ENCODE results near the gene CLEC4M.

The CLEC4M gene

DNA sequence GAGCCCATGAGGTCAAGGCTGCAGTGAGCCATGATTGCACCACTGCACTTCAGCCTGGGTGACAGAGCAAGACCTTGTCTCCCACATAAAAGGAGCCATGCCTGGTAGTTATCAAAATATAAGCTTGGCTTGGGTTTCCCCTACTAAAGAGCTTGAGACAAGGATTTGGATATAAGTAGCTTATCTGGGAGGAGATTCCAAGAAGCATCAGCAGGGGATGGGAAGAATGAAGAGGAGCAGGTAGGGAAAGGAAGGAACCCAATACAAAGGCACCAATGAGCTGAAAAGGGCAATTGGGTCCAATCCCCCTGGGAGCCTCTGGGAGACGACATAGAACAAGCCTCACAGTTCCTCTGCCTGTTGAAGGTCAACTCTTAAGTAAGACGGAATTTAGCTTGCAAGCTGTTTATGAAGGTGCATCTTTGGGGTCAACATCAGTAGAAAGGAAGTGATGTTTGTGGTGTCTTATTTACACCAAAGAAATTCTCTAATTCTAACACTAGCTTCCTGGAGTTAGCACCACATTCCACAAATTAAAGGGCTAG lies 23.8 kb upstream of the CLEC4M start:
- peaks cover 14% of the 10 kb centered on the region for H3K27me3 ChIP-seq (ENCODE audit: control insufficient read depth, low read length)

DNA sequence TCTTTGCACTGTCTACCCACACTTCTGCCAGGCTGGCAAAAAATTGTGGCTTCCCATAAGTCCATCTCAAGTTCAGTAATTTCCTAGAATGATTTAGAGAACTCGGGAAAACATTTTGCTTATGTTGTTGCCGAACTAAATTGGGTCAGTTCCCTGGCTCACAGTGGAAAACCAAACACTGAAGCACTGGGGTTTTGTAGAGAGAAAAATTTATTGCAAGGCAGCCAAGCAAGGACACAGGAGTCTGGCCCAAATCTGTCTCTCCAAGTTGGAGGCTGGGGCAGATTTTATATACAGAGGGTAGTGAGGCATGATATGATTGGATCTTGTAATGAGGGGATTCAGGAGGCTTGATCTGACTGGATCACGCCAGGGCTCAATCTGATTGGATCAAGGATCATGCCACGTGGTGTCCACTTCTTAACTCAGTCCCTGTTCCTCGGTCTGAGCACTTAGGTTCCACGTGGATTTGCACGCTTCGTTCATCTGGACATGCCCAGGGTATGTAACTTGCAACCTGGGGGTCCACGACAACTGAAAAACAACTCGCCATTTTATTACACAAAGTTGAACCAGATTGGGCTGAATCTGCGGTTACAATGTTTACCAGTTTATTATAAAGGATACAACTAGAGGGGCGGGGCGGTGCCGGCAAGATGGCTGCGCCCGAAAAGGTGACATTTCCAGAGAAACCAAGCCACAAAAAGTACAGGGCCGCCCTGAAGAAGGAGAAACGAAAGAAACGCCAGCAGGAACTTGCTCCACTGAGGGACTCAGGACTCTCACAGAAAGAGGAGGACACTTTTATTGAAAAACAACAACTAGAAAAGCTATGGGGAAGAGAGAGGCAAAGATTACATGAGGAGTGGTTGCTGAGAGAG lies 23.0 kb upstream of the CLEC4M start:
- Histone ChIP-seq H4K20me1 (ENCODE audit: control insufficient read depth, insufficient read depth, low read depth, low read length) (no peaks in the 10 kb centered on the region), H3K4me1 (ENCODE audit: control insufficient read depth, low read length) (no peaks in the 10 kb centered on the region), H3K79me2 (ENCODE audit: control insufficient read depth, low read length) (no peaks in the 10 kb centered on the region), H3K36me3 (ENCODE audit: control insufficient read depth, low read length) (no peaks in the 10 kb centered on the region), H3F3A (ENCODE audit: control insufficient read depth, insufficient read depth) (no peaks in the 10 kb centered on the region), H3K27me3 (ENCODE audit: control insufficient read depth, low read length) (peaks cover 18% of the 10 kb centered on the region), H3K4me2 (ENCODE audit: low read length) (no peak overlapping the region), H3K27ac (ENCODE audit: low read depth, low read length) (no peak overlapping the region), H3K4me3 (ENCODE audit: low read length) (no peak overlapping the region), H3K9me3 (ENCODE audit: control insufficient read depth, insufficient read depth, low read length) (no peaks in the 10 kb centered on the region), H3K9me2 (replicated peaks; ENCODE audit: control insufficient read depth, low read length) (no peaks in the 10 kb centered on the region)
- TF ChIP-seq EZH2phosphoT487 (IDR thresholded peaks at IDR 0.05; ENCODE audit: borderline replicate concordance, low read length) (no peak), CTCF (IDR thresholded peaks at IDR 0.05; ENCODE audit: low read depth, low read length, poor library complexity, severe bottlenecking) (no peak)

More for the DNA sequence above, 23.8 kb upstream of the CLEC4M start:
- H3K79me2 ChIP-seq (ENCODE audit: control insufficient read depth, low read length), result no peaks in the 10 kb centered on the region
- no peaks in the 10 kb centered on the region for H3K9me2 ChIP-seq (replicated peaks; ENCODE audit: control insufficient read depth, low read length)
- H3K9me3 ChIP-seq (ENCODE audit: control insufficient read depth, insufficient read depth, low read length), result no peaks in the 10 kb centered on the region
- no peaks in the 10 kb centered on the region for H4K20me1 ChIP-seq (ENCODE audit: control insufficient read depth, insufficient read depth, low read depth, low read length)
- H3K27ac ChIP-seq (ENCODE audit: low read depth, low read length), result no peak overlapping the region
- H3K36me3 ChIP-seq (ENCODE audit: control insufficient read depth, low read length), result no peaks in the 10 kb centered on the region
- H3K4me2 ChIP-seq (ENCODE audit: low read length), result no peak overlapping the region
- H3K4me1 ChIP-seq (ENCODE audit: control insufficient read depth, low read length), result no peaks in the 10 kb centered on the region
- no peak overlapping the region for H3K4me3 ChIP-seq (ENCODE audit: low read length)
- no peaks in the 10 kb centered on the region for H3F3A ChIP-seq (ENCODE audit: control insufficient read depth, insufficient read depth)
- TF ChIP-seq CTCF (IDR thresholded peaks at IDR 0.05; ENCODE audit: low read depth, low read length, poor library complexity, severe bottlenecking) (no peak), EZH2phosphoT487 (IDR thresholded peaks at IDR 0.05; ENCODE audit: borderline replicate concordance, low read length) (no peak)

DNA sequence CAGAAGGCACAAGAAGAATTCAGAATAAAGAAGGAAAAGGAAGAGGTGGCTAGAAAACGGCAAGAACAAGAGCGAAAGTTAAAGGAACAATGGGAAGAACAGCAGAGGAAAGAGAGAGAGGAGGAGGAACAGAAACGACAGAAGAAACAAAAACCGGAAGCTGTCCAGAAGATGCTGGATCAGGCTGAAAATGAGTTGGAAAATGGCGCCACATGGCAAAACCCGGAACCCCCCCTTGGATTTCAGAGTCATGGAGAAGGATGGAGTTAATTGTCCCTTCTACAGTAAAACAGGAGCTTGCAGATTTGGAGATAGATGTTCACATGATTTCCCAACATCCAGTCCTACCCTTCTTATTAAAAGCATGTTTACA lies 22.4 kb upstream of the CLEC4M start:
- Histone ChIP-seq H3K27ac (ENCODE audit: low read depth, low read length) (no peak overlapping the region), H4K20me1 (ENCODE audit: control insufficient read depth, insufficient read depth, low read depth, low read length) (no peaks in the 10 kb centered on the region), H3K9me2 (replicated peaks; ENCODE audit: control insufficient read depth, low read length) (no peaks in the 10 kb centered on the region), H3F3A (ENCODE audit: control insufficient read depth, insufficient read depth) (no peaks in the 10 kb centered on the region), H3K9me3 (ENCODE audit: control insufficient read depth, insufficient read depth, low read length) (no peaks in the 10 kb centered on the region), H3K27me3 (ENCODE audit: control insufficient read depth, low read length) (peaks cover 17% of the 10 kb centered on the region), H3K4me3 (ENCODE audit: low read length) (no peak overlapping the region), H3K4me1 (ENCODE audit: control insufficient read depth, low read length) (no peaks in the 10 kb centered on the region), H3K4me2 (ENCODE audit: low read length) (no peak overlapping the region), H3K36me3 (ENCODE audit: control insufficient read depth, low read length) (no peaks in the 10 kb centered on the region), H3K79me2 (ENCODE audit: control insufficient read depth, low read length) (no peaks in the 10 kb centered on the region)
- TF ChIP-seq EZH2phosphoT487 (IDR thresholded peaks at IDR 0.05; ENCODE audit: borderline replicate concordance, low read length), result no peak
- no peak for TF ChIP-seq CTCF (IDR thresholded peaks at IDR 0.05; ENCODE audit: low read depth, low read length, poor library complexity, severe bottlenecking)

Measured in DOHH2 (cell line).